Globus pallidus (tissue), 1 donor: Measurements from ENCODE around the gene TNFAIP8L3.

Experiments used
- DNase-seq: peaks from one replicate; pipeline ENCODE4 v3.0.0-alpha.2; 2015; ENCODE audit warnings: low spot score

Gene TNFAIP8L3

GRCh38 chr15:51117270-51117669 lies 22.6 kb upstream of the TNFAIP8L3 start:
- no peak for DNase-seq

DNA sequence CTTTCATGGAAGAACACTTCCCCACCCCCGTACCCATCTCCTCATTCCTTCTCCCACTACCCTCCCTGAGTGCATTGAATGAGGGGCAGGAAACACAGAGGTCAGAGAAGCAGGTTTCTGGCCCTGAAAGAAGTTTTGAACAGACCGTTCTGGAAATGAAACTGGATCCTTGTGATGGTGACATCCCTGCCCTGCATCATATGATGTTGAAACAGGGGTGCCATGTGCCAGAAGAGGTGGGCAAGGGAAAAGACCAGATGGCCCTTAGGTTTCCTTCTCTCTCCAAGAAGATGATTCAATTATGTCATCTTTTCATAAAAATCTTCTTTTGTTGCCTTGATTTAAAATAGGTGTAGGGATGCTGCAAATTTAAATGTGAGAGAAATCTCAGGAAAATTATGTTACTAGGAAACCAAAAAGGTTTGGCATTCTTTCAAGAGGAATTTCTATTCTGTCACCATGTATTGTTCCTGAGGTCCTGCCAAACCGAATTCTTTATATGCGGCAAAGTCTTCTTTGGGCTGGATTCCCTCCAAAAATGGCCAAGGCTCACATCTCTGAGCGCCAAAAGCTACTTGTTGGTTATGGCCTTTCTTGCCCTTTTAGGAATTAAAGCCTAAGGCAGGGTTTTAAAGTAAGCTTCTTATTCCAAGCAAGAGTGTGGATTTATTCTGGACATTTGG lies 19.9 kb upstream of the TNFAIP8L3 start:
- DNase-seq = no peak

GRCh38 chr15:51112078-51112477 lies 17.4 kb upstream of the TNFAIP8L3 start:
- DNase-seq = no peak

DNA sequence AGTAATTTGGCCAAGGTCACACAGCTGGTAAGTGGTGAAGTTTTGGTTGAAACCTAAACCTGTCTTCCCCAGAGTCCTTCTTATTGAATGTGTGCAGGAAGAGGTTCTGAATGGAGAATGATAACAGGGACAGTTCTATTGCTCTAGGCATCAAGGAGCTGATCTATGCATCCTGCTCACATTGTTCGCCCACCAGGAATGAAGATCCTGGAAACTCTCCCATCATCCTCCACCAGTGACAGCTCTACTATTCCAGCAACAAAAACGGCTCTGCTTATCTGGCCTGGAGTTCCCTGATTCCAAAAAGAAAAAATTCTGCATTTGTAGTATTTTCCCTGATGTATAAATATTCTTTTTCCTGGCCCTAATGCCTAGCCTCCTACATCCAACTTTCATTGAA lies 16.4 kb upstream of the TNFAIP8L3 start:
- no peak for DNase-seq

DNA sequence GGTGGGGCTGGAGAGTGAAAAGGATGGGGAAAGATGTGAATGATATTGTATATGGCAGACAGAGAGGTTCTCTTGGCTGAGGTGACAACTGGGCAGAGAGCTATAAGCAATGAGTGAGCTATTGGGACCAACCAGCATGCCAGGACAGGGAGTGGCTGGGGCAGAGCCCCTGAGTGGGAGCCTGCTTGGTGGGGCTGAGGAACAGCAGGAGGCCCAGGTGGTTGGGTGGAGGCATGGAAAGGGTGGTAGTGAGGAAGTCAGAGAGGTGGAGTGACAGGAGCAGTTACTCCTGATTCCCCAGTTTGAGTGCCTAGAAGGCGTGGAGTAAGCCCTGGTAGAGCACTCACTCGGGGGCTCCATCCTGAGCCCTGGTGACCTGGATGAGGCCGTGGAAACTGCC lies 15.5 kb upstream of the TNFAIP8L3 start:
- DNase-seq = no peak

DNA sequence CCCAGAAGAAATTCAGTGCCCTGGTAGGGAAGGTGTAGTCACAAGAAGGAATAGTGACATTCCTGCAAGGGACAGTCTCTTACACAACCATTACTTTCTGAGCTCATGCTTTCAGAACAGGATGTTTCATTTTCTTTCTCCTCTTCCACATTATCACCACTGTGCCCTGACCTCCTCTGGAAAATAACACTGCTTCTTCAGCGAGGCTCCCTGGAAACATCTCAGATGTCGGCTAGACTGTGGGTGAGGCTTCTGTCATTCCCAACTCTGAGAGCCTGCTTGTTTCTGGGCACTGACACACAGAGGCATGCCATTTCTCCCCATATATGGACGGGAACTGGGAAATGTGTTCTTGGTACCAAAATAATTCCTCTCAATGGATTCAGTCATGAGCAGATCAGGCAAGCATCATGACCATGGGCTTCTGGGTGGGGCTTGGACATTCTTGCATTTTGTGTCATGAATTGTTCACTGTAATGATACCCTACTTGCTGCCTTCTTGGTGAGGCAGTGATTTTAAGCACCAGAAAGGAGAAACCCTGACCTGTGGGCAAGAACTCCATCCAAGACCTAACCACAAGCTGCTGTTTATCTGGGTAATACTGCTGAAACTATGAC lies 14.3 kb upstream of the TNFAIP8L3 start:
- no peak for DNase-seq

DNA sequence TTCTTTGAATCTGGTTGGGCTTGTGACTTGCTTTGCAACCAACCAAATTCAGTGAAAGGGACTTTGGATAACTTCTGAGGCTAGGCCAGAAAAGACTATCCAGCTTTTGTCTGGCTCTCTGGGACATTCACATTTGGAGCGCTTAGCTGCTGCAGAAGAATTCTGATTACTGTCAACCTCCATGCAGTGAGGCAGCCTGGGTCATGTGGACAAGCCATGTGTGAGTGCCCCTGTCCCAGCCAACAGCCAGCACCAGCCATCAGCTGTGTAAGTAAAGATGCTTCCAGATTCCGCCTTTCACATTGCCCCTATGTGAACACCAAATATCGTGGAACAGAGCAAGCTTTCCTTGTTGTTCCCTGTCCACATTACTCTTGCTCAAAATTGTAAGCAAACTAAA lies 12.9 kb upstream of the TNFAIP8L3 start:
- no peak for DNase-seq

DNA sequence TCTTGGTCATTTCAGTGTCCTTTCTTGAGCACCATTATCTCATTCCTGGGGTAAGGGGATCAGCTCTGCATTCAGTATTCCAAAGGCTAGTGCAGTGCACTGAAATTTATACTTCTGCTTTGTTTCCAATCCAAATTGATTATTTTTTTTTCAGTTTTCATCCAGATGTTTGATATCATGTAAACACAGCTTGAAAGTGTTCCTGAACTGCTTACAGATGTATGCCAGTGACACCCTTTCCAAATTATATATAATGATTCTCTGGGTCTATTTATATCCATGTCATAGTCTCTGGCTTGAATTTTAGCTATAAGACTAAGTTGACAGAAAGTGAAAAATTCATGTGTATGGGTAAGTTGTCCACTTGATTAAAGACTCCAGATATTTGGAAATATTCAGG lies 11.8 kb upstream of the TNFAIP8L3 start:
- no peak for DNase-seq

DNA sequence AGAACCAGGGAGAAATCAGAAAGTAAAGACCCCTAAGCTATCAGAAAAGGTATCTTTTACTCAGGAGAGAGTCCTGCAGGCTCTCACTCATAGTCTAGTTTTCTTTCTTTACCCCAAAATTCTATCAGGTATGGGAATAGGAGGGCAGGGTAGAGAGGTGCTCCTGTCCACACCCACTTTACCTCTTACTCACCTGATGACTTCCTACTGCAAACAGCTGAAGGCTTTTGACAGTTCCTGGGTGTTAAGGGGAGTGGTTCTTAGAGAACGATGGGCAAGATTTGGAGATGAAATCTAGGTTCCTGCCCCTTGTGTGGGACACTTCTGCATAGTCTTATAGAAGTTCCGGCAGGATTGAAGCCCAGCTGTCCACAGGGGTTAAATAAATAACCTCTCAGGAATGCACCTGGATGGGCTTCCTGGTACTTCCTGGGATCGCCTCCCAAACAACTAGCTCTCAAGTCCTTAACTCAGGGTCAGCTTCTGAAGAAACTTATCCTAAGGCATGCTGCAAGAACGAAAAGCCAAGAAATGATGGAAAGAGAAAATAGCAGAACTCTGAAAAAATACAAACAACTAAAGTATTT lies 10.8 kb upstream of the TNFAIP8L3 start:
- DNase-seq = no peak

DNA sequence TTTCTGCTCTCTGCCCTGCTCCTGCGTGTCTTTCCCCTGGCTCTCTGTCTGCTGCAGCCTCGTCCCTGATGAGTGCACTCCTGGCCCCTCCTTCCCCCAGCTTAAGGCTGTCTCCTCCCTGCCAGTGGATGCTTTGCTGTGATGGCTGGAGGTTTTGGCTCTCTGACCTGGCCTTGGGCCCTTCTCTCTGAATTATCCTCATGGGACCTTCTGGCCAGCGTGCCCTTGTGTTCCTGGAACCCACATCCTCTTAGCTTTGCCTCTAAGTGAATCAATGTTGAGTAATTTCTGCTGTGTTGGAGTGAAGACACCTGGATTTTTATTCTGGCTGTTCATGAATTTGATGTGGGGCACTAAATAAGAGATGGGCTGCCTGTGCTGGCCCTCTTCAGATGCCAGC lies 9.8 kb upstream of the TNFAIP8L3 start:
- no peak for DNase-seq

GRCh38 chr15:51103330-51103729 lies 8.6 kb upstream of the TNFAIP8L3 start:
- DNase-seq = no peak

DNA sequence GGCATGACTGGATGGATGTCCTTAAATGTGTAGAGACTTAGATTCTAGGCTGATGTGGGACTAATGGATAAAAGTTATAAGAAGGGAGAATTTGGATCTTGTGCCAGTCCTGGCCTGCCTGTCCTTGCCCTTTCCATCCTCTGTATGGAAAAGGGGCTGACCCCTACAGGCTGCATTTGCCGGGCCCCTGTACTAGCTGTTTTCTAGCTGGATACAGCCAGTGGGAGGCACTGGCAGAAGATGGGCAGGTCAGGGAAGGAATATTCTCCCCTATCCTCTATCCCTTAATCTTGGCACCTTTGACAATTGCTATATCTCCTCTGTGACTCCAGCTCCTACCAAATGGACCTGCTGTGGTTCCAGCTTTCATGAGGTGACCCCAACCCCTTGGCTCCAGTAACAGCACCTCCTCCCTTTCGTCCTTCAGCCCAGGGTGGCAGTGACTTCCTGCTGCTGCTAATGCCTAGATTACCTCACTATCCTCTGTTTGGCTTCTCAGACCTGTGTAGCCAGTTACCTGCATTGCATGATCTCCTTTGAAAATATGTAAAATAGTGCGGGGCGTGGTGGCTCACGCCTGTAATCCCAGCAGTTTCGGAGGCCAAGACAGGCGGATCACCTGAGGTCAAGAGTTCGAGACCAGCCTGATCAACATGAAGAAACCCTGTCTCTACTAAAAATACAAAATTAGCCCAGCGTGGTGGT lies 6.2 kb upstream of the TNFAIP8L3 start:
- DNase-seq = no peak

DNA sequence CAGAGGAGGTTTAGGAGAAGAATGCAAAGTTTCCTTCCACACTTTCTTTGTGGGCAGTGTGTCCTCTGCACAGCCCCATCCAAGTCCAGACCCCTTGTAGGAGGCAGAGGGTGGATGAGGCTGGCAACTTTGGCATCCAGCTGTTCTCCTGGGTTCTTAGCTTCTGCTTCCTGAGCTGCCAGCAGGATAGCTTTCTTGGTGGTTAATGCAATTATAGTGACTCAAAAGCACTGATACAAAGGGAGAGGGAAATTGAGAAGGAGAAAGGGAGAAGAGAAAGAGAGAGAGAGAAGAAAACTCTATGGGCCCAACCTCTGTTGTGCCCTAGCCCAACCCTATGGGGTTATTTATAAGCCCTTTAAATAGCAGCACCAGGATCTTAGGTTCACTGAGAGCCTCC lies 4.5 kb upstream of the TNFAIP8L3 start:
- DNase-seq = no peak

DNA sequence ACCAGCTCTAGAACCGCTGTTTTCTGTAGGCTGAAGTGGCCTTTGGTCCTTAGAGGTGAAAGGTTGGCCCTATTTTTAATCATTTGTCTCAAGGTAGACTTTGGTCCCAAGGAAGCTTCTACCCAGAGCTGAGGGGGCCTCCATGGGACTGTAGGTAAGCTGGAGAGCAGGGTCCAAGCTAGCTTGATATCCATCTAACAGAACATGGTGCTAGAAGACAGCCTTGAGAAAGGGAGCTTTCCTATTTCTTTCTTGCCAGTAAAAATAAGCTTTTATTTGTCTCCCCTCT lies 3.6 kb upstream of the TNFAIP8L3 start:
- no peak for DNase-seq

- no peak for DNase-seq
Measured at GRCh38 chr15:51097553-51098330, 3.0 kb upstream of the TNFAIP8L3 start.

DNA sequence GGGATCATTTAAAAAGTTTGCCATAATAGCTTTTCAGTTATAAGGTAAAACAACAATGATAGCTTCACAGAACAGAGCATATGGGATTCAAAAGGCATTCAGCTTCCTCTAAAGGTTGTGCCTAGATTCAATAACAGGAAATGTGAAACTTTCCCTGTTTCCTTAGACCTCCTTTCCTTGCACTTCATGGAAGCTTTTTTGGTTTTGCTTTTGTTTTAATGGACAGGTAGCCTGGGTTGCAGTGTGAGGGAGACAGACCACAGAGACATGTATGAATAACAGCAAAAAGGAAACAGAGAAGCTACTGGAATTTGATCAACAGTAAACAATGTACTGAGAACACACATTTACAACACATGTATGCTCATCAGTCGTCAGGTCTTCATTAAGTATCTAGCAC lies 2.3 kb upstream of the TNFAIP8L3 start:
- no peak for DNase-seq

DNA sequence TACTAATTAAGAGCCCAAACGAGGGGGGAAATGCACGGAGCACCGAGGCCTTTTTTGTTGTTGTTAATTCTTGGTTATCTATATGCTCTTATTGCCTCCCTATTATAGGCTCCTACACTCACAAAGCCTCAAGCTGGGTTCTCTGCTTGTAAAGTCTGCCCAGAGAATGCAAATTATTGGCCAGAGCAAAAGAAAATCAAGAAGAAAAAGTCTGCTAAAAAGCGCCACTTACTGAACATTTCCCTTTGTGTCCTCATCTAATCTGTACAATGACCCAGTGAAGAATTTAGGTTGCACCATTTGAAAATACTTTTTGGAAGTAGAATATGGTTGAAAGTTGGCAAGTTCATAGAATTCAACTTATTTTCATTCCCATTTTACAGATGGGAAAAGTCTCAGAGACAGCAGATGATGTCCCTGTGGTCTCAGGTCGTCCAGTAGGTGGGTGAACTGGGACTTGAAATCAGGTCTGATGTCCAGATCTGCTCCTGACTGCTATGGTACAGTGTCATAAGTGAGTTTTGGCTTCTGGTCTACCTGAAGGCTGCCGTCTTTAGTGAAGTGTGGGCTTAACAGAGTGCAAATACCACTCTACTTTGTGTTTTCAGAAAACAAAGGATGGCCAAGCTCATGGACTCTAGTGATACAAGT lies 1.1 kb upstream of the TNFAIP8L3 start:
- DNase-seq = no peak

GRCh38 chr15:51093839-51094605 lies 684 bp downstream of the TNFAIP8L3 start:
- no peak for DNase-seq

DNA sequence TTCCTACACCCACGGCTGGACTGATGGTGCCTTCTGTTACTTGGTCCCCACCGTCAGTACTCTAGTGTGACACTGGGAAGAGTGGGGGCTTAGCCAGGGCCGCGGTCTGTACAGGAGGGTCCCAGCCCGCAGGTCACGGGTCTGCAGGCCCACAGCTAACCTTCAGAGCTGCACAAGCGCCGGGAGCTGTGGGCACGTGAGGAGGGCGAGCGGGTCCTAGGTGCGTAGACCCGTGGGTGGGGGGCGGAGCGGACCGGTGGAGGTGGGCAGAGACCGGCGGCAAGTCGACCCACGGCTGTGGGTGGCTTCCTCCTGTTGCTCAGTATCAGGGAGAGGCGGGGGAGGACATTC lies 1.2 kb downstream of the TNFAIP8L3 start:
- no peak for DNase-seq

DNA sequence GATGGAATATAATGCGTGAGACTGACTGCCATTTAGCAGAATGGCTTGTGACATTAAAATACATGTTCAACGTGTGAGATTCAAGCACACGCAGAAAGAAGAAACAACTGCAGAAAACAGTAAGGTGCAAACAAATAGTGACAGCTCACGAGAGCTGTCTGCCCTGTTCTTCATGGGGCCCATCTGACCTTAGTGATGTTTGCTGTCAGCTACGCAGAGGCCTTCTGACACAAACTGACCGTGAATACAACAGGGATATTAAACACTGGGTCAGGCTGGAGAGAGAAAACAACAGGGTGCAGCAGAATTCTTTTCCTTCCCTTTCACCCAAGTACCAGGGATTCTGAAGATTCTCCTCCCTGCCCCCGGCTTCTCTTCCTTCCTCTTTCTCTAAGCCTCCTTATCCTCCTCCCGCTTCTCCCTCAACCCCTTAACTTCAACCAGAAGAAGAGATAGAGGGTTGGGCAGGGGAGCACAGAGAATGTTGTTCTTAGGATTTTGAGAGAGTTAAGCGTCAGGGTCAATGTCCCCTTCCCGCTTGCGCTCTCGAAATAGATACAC lies 2.1 kb downstream of the TNFAIP8L3 start:
- no peak for DNase-seq

GRCh38 chr15:51090753-51091152 lies 4.0 kb downstream of the TNFAIP8L3 start:
- no peak for DNase-seq
